Stimulated activated CD4-positive, alpha-beta T cell treated with anti-CD3 and anti-CD28 coated beads, Interleukin-1b, Interleukin-23, amount 100 ng/mL, for 48 hours (primary cell): ENCODE measurements around the gene CRIP3.
"Not testable (repeated sequence)": the region's sequence is repeated elsewhere in the genome, so short reads cannot be mapped to it uniquely, and the experiment has no call there.

Source experiments
- DNase-seq: peaks from one replicate; pipeline ENCODE4 v3.0.0-alpha.2; 2020

Gene CRIP3

DNA sequence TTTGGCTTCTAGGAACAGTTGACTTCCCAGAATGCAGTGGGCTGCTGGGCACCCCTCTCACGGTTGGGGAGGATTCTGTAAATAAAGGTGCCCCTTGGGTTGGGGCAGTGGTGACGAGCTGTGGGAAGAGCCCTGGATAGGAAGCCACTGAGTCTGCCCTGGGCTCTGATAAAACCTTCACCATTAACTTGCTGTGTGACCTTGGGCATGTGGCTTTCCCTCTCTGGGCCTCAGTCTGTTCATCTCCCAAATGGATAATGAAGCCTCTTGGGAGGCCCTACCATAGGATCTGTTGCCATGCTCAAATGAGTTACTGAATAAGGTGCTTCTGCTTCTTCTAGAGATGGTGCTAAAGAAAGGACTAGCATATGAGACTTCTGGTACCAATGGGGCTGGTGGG lies 3.7 kb downstream of the CRIP3 start:
- DNase-seq = no peak

DNA sequence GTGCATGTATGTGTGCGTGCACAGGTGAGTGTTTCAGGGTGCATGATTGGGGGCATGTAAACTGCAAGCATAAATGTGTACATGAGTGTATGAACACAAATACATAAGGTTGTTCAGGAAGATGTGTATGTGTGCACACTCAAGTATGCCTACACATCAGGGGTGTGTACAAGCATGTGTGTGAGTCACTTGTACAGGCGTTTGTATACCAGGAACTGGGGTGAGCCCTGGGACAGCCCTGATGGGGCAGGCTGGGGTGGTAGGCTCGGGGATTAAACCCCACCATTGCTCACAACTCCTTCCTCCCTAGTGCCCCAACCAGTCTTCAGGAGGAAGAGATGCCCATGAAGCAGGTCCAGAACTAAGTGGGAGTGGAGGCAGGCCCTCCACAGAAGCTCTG lies 4.3 kb downstream of the CRIP3 start:
- DNase-seq = no peak

DNA sequence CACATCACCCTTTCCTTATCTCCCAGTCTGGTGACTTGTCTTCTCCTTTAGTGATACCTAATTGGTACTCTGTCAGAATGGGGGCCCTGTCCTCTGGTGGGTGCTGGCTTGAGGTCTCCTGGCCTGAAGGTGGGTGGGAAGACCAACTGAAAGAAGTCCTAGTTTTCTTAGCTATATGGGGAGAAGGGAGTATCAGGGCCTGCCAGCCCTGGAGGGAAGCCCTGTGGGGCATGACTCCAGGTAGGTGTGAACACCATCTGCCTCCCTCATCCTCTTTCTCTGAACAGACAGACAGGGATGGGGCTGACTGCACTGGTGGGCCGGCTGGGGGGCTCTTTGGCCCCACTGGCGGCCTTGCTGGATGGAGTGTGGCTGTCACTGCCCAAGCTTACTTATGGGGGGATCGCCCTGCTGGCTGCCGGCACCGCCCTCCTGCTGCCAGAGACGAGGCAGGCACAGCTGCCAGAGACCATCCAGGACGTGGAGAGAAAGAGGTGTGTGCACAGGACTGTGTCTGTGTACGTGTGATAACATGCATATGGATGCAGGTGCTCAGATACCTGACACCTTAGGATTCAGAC lies 4.8 kb downstream of the CRIP3 start:
- DNase-seq = no peak

DNA sequence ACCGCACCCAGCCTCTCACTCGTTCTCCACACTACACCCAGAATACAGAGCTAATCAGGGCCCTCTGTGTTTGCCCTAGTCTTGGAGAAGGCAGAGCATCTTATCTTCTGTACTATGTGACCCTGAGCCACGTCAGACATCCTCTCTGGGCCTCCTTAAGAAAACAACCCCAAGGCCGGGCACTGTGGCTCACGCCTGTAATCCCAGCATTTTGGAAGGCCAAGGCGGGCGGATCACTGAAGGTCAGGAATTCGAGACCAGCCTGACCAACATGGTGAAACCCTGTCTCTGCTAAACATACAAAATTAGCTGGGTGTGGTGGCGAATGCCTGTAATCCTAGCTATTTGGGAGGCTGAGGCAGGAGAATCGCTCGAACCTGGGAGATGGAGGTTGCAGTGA lies 5.6 kb downstream of the CRIP3 start:
- not testable (repeated sequence) for DNase-seq

DNA sequence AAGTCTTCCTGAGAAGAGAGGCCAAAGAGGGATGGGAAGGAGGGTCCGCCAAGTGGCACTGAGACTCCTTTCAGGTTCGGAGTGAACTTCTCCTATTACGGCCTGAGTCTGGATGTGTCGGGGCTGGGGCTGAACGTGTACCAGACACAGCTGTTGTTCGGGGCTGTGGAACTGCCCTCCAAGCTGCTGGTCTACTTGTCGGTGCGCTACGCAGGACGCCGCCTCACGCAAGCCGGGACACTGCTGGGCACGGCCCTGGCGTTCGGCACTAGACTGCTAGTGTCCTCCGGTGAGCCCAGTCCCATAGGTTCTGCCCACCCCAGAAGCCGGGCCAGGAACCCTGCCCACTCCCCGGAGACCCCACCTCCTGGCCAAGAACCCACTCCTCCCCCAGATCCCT lies 6.5 kb downstream of the CRIP3 start:
- no peak for DNase-seq

DNA sequence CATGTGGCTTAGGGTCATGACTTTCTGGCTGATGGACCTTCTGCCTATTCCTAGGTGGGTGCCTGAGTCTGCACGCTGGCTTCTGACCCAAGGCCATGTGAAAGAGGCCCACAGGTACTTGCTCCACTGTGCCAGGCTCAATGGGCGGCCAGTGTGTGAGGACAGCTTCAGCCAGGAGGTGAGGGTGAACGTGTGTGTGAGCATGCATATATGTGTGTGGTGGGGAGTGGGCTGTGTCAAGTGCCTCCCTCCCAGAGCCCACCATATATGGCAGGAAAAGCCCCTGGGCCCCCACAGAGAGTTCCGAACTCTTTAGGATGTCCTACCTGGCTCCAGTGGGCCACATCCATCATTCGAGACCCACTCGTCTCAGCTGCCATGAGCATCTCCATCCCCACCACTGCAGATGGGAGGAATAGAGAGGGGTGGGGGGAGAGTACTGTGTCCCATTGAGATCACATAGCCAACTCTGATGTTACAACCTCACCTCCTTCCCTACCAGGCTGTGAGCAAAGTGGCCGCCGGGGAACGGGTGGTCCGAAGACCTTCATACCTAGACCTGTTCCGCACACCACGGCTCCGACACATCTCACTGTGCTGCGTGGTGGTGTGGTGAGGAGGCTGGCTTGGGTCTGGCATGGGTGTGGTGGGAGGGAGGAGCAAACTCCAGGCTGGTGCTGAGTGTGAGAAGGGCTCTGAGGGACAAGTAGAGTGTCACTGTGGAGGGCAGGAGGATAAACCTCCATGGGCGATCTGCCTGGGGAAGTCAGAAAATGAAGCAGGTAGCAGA lies 7.3 kb downstream of the CRIP3 start:
- DNase-seq = no peak

DNA sequence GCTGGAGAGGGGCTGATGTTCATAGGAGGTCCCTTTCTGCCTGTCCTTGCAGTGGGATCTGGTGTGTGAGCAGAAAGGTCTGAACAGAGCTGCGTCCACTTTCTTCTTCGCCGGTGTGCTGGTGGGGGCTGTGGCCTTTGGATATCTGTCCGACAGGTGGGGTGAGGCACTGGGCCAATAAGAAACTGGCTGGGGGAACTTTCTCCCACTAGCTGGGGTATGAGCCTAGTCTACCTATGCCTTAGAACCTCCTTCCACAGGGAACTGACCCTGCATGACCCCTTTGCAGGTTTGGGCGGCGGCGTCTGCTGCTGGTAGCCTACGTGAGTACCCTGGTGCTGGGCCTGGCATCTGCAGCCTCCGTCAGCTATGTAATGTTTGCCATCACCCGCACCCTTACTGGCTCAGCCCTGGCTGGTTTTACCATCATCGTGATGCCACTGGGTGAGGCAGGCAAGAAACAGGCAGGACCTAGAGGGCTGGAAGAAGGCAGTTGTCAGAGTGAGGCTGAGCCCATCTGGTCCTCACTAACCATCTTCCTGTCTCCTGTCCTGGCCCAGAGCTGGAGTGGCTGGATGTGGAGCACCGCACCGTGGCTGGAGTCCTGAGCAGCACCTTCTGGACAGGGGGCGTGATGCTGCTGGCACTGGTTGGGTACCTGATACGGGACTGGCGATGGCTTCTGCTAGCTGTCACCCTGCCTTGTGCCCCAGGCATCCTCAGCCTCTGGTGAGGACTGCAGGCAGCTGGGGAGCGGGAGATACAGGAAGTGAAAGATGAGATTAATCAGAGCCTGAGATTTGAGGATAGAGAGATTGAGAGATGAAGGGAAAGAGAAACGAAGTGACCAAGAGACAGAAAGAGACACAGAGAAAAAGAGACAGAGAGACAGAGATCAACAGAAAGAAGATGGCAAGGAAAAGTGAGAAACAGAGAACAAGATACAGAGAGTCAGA lies 9.0 kb downstream of the CRIP3 start:
- no peak for DNase-seq

DNA sequence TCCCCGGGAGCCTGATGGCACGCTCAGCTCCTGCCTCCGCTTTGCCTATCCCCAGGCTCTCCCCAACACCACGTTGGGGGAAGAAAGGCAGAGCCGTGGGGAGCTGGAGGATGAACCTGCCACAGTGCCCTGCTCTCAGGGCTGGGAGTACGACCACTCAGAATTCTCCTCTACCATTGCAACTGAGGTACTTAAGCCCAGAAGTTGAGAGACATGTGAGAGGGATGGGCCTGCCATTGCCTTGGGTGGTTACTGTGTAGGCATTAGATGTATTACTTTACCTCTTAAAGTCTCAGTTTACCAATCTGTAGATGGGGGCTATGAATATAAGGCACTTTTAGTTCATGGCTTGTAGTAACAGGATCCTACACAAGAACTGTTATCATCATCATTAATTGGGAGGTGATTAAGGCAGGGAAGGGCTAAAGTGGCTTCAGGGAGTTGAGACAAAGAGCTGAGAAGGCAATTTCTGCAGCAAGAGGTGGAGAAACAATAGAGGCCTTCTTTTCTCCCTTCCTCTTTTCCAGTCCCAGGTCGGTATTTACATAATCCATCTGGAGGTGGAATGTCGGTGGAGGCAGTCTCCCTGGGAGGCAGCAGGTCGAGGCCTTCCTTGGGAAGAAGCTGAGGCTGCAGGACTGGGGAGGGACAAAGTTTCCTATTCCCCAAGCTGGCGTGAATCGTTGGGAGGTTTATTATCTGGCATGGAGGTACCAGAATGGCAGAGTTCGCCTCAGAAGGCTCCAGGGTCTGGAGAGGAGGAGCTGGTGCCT lies 9.9 kb downstream of the CRIP3 start:
- no peak for DNase-seq

DNA sequence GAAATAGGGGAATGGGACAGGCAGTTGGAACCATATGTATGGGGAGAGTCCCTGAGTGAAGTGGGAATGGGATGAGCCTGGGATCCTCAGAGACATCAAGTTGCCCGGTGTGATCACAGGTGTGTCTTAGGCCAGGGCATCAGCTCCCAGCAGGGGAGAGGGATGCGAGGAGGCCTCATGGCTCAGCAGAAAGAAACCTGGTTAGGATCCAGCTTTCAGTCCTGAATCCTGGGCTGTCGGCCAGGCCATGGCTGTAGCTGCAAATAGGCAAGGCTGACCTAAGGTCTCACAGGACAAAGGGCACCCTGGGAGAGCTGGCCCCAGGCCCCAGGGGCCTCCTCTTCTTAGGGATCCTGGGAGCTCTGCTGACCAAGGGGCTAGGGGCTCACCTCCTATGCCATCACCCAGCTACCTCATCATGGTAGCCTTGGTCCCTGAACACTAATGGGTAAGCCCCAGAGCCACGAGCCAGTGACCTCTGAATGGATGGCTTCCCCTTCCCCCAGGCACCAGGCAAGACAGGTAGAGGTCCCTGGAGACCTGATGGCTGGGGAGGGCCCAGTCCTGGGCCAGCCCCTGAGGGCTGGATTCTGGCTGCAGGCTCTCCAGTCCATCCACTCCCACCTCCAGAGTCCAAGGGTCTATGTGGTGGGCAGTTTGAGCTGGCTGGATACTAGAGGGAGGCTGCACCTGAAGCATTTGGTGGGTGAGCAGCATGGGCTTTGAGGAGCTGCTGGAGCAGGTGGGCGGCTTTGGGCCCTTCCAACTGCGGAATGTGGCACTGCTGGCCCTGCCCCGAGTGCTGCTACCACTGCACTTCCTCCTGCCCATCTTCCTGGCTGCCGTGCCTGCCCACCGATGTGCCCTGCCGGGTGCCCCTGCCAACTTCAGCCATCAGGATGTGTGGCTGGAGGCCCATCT lies 10.7 kb downstream of the CRIP3 start, which contains the start of gene SLC22A7:
Gene SLC22A7 (plus strand): TSS at position 617 of the 921 bp plus-strand sequence. CDS start 99 bp downstream, at position 716.
- no peak for DNase-seq

DNA sequence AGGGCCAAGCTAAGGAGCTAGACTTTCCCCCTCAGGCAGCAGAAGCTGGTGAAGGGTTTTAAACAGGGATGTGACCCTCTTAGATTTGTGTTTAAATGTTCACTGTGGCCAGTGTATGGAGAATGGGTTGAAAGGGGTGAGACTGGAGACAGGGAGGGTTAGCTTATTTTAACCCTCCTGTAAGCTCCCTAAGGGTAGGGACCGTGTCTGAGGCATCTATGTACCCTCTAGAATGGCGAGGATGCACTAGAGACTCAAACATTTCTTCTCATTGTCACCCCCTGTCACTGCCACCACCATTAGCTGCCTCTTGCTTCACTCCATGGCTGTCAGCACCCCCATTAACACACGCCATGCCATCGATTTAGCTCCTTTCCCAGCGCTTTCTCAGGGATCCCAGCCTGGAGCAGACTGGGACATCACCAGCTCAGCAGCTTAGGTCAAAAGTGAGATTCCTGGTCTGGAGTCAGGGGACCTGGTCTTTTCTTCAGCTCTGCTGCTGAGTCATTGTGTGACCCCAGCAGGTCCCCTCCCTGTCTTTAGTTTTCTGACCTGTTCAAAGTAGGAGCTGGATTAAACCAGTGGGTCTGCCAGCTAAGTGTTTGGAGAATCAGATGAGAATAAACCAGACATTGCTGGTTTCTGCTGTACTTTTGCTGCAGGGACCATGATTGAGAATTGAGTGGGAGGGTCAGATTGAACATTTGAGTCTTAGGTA lies 11.7 kb downstream of the CRIP3 start:
- DNase-seq = no peak

DNA sequence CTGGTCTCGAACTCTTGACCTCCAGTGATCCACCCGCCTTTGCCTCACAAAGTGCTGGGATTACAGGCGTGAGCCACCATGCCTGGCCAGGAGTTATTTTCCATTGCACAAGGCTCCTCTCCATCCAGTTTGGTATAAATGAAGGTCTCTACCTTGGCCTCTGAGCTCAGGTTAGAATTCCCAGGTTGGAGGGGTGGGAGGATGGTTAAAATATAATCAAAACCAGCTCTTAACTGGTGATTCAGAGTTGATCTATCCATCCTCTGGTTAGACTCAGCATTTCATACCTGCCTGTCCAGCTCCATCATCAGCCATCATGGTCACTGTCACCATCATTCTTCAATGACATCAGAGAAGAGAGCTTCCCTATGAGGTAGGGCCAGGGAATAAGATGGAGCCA lies 13.2 kb downstream of the CRIP3 start:
- no peak for DNase-seq

DNA sequence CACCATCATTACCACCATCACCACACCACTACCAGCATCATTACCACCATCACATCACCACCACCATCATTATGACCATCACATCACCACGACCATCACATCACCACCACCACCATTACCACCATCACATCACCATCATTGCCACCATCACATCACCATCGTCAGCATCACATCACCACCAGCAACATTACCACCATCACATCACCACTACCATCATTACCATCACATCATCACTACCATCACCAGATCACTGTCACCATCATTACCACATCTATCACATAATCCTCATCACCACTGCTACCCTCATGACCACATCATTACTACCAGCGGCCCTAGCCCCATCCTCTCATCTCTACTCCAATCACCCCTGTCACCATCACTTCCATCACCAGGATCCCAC lies 14.1 kb downstream of the CRIP3 start:
- DNase-seq = no peak

DNA sequence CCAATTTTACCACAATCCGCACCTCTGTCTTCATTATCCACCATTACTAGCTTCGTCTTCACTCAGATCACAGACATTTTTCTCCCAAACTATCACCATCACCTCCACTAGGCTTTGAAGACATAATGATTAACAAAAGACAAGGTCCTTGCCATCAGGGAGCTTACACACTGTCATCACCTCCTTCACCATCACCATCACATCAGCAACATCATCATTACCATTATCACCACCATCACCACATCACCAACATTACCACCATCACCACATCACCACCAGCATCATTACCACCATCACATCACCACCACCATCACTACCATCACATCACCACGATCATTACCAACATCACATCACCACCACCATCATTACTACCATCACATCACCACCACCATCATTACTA lies 14.9 kb downstream of the CRIP3 start:
- no peak for DNase-seq

DNA sequence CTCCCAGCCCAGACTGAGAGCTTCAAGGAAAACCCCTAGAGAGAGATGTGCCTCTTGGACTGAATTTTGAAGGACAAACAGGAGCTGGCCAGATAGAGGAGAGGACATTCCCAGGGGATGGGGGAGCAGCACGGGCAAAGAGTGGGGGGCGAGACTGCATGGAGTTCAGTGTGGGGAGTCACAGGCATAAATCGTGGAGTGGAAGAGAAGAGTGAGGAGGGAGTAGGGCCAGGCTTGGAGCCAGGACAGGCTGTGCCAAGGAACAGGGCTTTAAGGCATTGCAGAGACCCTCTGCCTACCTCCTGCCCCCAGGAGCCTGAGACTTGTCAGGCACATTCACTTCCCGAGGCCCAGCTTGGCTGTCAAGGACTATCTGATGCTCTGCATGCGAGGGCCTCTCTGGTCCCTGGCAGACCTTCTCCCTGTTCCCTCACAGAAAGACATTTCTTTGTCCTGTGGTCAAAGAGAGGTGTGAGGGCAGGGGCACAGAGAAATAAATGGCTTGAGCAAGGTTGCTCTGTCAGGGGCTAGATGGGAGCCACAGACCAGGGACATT lies 15.8 kb downstream of the CRIP3 start:
- DNase-seq = no peak

DNA sequence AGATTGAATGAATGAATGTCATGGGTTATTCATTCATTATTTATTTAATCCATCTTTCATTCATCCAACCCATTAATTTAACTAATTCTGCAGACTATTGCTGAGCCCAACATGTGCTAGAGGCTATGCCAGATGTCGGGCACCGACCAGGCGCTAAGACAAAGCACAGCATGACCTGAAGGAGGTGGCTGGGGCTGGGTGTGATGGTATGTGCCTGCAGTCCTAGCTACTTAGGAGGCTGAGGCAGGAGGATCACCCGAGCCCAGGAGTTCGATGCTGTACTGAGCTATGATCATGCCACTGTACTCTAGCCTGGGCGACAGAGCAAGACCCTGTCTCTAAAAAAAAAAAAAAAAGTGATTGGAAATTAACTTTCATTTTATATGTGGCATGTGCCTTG lies 16.3 kb downstream of the CRIP3 start:
- no peak for DNase-seq

DNA sequence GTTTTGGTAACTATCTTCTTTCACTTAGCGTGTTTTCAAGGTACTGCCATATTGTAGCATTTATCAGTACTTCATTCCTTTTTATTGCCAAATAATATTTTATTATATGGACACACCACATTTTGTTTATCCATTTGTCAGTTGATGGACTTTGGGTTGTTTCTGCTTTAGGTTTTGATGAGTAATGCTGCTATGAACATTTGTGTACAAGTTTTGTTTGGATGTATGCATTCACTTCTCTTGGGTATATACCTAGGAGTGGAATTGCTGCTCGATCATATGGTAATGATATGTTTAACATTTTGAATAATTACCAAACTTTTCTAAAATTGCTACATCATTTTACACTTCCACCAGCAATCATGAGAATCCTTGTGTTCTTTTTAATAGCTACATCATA lies 16.9 kb downstream of the CRIP3 start:
- no peak for DNase-seq

DNA sequence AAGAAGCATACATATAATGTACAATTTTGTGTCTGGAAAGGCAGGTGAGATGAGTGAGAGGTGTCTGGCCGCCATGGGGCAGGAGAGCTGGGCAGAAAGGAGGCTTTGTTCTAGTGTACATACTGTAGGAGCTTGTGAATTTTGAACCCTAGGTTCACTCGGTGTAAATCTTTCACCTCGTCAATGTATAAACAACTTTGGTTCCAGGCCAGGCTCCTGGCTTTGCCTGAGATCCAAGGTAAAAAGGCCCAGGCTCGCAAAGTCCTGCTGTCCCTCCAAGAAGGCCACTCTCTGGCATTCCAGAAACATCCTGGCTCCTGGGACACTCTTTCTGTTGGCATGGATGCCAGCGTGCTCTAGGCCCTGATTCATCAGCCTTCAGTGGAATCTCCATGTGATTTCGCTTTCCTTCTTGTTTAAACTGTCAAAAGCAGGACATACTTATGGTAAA lies 17.7 kb downstream of the CRIP3 start:
- DNase-seq = no peak

DNA sequence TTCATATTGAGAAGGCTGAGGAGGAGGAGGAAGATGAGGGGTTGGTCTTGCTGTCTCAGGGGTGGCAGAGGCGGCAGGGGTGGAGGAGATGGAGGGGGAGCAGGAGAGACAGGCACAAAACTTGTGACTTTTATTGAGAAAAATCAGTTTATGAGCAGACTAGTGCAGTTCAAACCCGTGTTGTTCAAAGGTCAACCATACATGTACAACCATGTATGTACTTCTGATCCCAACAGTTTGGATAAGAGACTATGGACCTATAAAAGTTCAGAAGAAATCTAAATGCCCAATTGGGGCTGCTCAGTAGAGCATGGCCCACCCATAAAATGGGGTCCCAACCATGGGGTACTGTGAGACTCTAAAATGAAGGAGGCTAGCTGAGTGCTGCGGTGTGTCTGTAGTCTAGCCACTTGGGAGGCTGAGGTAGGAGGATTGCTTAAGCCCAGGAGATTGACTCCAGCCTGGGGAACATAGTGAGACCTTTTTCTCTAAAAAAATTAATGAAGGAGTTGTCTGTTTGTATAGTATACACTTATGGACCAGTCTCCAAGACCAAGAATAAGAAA lies 18.2 kb downstream of the CRIP3 start:
- no peak for DNase-seq

DNA sequence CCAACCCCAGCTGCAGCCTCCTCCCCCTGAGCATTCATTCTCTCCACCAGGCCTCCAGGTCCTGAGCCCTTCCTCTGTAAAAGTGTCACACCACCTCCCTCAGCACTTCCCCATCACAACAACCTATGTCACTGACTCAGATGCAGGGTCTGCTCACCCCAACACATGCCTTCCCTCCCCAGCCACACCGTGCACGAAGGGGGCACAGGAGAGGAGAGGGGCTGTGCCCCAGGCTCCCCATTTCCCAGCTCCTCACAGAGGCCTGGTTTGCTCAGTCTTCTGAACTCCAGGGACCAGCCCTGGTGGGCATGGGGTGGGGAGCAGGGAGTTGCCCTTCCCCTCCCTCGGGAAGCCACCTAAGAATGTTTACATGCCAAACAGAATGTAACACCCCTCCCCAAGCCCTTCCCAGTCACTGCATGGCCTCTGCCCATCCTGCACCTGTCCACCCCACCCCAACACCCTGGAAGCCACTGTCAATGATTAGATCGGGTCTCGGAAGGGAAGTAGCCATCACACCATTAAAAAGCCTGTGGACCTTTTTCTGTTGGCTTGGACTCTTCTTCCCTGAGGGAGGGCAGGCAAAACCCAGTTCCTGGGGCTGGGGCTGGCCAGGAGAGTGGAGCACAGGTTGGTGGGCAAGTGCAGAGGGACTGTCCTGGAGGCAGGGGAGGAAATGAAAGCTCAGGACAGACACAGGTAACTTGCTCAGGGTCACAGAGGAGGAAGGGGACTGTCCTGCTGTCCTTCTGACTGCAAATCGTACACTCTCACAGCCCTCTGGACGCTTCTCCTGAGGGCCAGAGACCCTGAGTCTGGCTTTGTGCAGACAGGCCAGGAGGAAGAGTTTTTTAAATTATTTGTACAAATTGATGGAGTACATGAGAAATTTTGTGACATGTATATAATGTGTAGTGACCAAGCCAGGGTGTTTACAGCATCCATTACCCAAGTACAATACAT lies 20.6 kb downstream of the CRIP3 start:
- no peak for DNase-seq
